ENCODE results near the gene IL6ST. TPM values are rescaled to one million over a fixed set of nuclear protein-coding genes. Genes with fewer than 3 reads are reported as not detected.
"Not testable (repeated sequence)": the region's sequence is repeated elsewhere in the genome, so short reads cannot be mapped to it uniquely, and the experiment has no call there.

The IL6ST gene
- total RNA-seq, 4 donors from 2014 or later: 384 to 561 (median 517) TPM

- no peak for DNase-seq (ENCODE audit: extremely low spot score)
- TF ChIP-seq POLR2AphosphoS5 (IDR thresholded peaks at IDR 0.05) (no peak), EP300 (IDR thresholded peaks at IDR 0.05) (no peak), CTCF (IDR thresholded peaks at IDR 0.05) (no peak), POLR2A (IDR thresholded peaks at IDR 0.05; ENCODE audit: low read depth) (no peak)
- H3K27me3 ChIP-seq: no peaks in the 10 kb centered on the region
- WGBS: under 1% methylated on average over 14 of the region's 14 CpGs
- no peaks in the 10 kb centered on the region for H3K36me3 ChIP-seq
- H3K4me1 ChIP-seq: peaks cover 25 to 54% (median 51%) of the 10 kb centered on the region in 4 donors
- intact Hi-C loops (cut with DNase I): loop anchor here (10.0 kb wide), 1 partner anchor 61 kb away; no protein-coding TSS in a partner anchor
- H3K27ac ChIP-seq (replicated peaks in 1 of 4): peak overlapping the region; percentile 97 to 100 (median 99)
- peak overlapping the region; percentile 81 to 93 (median 86) for H3K4me3 ChIP-seq
- no peaks in the 10 kb centered on the region for H3K9me3 ChIP-seq
These were observed 850 bp downstream of the IL6ST start for GRCh38 chr5:55993731-55994494.

- intact Hi-C loops (cut with DNase I): loop anchor here (10.0 kb wide), 1 partner anchor 62 kb away; no protein-coding TSS in a partner anchor
- DNase-seq (ENCODE audit: extremely low spot score): no peak
- peaks cover 25 to 63% (median 59%) of the 10 kb centered on the region in 4 donors for H3K4me1 ChIP-seq
- WGBS: 11% methylated on average over 5 of the region's 5 CpGs
- no peaks in the 10 kb centered on the region for H3K9me3 ChIP-seq
- TF ChIP-seq POLR2A (IDR thresholded peaks at IDR 0.05; ENCODE audit: low read depth) (no peak), POLR2AphosphoS5 (IDR thresholded peaks at IDR 0.05) (peak; percentile 57 to 66)
- peak overlapping the region; percentile 97 to 100 (median 99) for H3K27ac ChIP-seq (replicated peaks in 1 of 4)
- no peaks in the 10 kb centered on the region for H3K36me3 ChIP-seq
- H3K27me3 ChIP-seq: no peaks in the 10 kb centered on the region
- peak overlapping the region; percentile 81 to 93 (median 86) for H3K4me3 ChIP-seq
These were observed 1.8 kb downstream of the IL6ST start for GRCh38 chr5:55993013-55993412.

GRCh38 chr5:55991768-55992486, 2.8 kb downstream of the IL6ST start:
- 63% methylated on average over 5 of the region's 5 CpGs for WGBS
- H3K27ac ChIP-seq (replicated peaks in 1 of 4): peak overlapping the region; percentile 97 to 100 (median 99)
- peak overlapping the region; percentile 81 to 93 (median 86) for H3K4me3 ChIP-seq
- H3K4me1 ChIP-seq: peaks cover 33 to 73% (median 62%) of the 10 kb centered on the region in 4 donors
- no peaks in the 10 kb centered on the region for H3K9me3 ChIP-seq
- TF ChIP-seq POLR2A (IDR thresholded peaks at IDR 0.05; ENCODE audit: low read depth) (no peak), POLR2AphosphoS5 (IDR thresholded peaks at IDR 0.05) (no peak), EP300 (IDR thresholded peaks at IDR 0.05) (no peak), CTCF (IDR thresholded peaks at IDR 0.05) (no peak)
- no peak for DNase-seq (ENCODE audit: extremely low spot score)
- peaks cover 0 to 5% (median 0%) of the 10 kb centered on the region in 4 donors for H3K36me3 ChIP-seq
- intact Hi-C loops (cut with DNase I): loop anchor here (10.0 kb wide), 1 partner anchor 63 kb away; no protein-coding TSS in a partner anchor
- no peaks in the 10 kb centered on the region for H3K27me3 ChIP-seq

- intact Hi-C loops (cut with DNase I): loop anchor here (10.0 kb wide), 1 partner anchor 64 kb away; no protein-coding TSS in a partner anchor
- WGBS: 77% methylated on average over 4 of the region's 4 CpGs
- not testable (repeated sequence) for H3K27me3 ChIP-seq; H3K36me3 ChIP-seq; H3K9me3 ChIP-seq; DNase-seq (ENCODE audit: extremely low spot score)
- H3K4me1 ChIP-seq: peaks cover 29 to 72% (median 58%) of the 10 kb centered on the region in 4 donors
- peak overlapping the region; percentile 25 to 100 (median 98) for H3K27ac ChIP-seq (replicated peaks in 1 of 4)
- peak overlapping the region in 3 of 4 donors; percentile 83 to 93 (median 90) for H3K4me3 ChIP-seq
These were observed 3.9 kb downstream of the IL6ST start for GRCh38 chr5:55990895-55991294.

- Histone ChIP-seq H3K9me3 (no peaks in the 10 kb centered on the region), H3K27ac (replicated peaks in 1 of 4) (peak overlapping the region; percentile 16 to 43 (median 20)), H3K4me3 (peak overlapping the region; percentile 13 to 93 (median 16)), H3K4me1 (peaks cover 29 to 78% (median 60%) of the 10 kb centered on the region in 4 donors), H3K36me3 (peaks cover 0 to 7% (median 0%) of the 10 kb centered on the region in 4 donors), H3K27me3 (no peaks in the 10 kb centered on the region)
- intact Hi-C loops (cut with DNase I): loop anchor here (10.0 kb wide), 2 partner anchors 55 to 65 kb away; no protein-coding TSS in a partner anchor
- DNase-seq (ENCODE audit: extremely low spot score): no peak
- TF ChIP-seq POLR2A (IDR thresholded peaks at IDR 0.05; ENCODE audit: low read depth) (no peak), POLR2AphosphoS5 (IDR thresholded peaks at IDR 0.05) (no peak), EP300 (IDR thresholded peaks at IDR 0.05) (no peak), CTCF (IDR thresholded peaks at IDR 0.05) (no peak)
- WGBS: 49% methylated on average over 1 of the region's 1 CpG
These were observed 4.9 kb downstream of the IL6ST start for GRCh38 chr5:55989860-55990259.
